LNCAP (cell line): ENCODE measurements around the gene PRPF19.

ENCODE experiments used
- TF ChIP-seq, protein P1 (sequence below): fragments of 450-650 bp; IDR thresholded peaks from 2 replicates; pipeline ENCODE4 v1.5.1; 2017; ENCODE audit warnings: mild to moderate bottlenecking

PRPF19 gene

GRCh38 chr11:60874421-60875365 lies 31.7 kb downstream of the PRPF19 start:
- TF ChIP-seq, protein P1, sequence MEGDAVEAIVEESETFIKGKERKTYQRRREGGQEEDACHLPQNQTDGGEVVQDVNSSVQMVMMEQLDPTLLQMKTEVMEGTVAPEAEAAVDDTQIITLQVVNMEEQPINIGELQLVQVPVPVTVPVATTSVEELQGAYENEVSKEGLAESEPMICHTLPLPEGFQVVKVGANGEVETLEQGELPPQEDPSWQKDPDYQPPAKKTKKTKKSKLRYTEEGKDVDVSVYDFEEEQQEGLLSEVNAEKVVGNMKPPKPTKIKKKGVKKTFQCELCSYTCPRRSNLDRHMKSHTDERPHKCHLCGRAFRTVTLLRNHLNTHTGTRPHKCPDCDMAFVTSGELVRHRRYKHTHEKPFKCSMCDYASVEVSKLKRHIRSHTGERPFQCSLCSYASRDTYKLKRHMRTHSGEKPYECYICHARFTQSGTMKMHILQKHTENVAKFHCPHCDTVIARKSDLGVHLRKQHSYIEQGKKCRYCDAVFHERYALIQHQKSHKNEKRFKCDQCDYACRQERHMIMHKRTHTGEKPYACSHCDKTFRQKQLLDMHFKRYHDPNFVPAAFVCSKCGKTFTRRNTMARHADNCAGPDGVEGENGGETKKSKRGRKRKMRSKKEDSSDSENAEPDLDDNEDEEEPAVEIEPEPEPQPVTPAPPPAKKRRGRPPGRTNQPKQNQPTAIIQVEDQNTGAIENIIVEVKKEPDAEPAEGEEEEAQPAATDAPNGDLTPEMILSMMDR: no peak

DNA sequence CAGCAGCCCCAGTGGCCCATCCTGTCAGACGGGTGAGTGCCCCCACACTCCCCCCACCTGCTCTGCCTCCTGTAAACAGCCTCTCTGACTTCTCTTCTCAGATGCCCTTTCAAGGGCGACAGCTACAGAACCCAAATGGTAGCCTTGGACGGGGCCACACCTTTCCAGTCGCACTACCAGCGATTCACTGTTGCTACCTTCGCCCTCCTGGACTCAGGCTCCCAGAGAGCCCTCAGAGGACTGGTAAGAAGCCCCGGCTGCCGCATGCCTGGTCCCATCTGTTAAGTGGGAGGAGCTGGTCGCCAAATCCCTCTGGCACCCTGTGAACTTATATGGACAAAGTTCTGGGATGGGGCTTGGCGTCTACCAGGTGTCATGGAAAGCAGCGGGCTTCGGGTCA lies 32.9 kb downstream of the PRPF19 start:
- TF ChIP-seq, protein P1: no peak

GRCh38 chr11:60872961-60873524 lies 33.3 kb downstream of the PRPF19 start:
- TF ChIP-seq, protein P1: no peak

DNA sequence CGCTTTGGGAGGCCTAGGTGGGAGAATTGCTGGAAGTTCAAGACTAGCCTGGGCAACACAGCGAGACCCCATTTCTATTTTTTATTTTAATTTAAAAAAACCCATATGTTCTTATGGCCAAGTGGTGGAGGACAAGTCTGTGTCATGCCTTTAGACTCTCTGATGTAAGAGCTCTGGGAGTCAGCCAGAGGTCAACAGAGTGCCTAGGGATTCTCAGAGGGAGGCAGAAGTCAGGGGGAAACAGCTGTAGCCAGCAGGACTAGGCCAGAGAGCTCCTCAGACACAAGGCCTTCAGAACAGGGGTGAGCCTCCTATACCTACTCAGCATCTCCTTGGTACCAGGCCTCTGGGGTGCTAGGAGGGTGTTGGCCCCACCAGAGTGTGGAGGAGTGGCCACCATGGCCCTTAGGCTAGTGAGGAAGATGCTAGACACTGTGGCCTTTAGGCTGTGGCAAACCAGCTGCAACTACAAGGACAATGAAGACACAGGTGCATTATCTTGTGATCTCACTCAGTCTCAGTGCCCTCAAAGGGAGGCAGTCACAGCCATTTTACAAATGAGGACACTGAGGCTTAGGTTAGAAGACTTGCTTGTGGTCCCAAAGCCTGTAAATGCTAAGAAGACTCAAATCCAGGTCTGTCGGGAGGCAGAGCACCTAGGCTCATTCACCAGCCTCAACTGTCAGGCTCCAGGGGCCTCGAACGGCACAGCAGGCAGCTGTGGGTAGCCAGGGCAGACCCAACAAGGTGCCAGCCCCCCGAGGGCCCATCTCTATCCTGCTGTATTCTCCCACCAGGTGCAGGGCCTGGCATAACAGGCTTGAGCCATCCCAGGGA lies 34.0 kb downstream of the PRPF19 start:
- TF ChIP-seq, protein P1: no peak

- TF ChIP-seq, protein P1: no peak
These were observed 34.9 kb downstream of the PRPF19 start for GRCh38 chr11:60871378-60872061.

GRCh38 chr11:60870733-60871377 lies 35.5 kb downstream of the PRPF19 start:
- TF ChIP-seq, protein P1: no peak
